Superior temporal gyrus (tissue), 1 donor: Measurements from ENCODE around the gene RNF207.

Source experiments
- DNase-seq: peaks from one replicate; pipeline ENCODE4 v3.0.0-alpha.2; 2016; ENCODE audit errors: extremely low spot score

Gene RNF207

GRCh38 chr1:6269720-6270400 lies 63.9 kb downstream of the RNF207 start:
- DNase-seq: no peak

DNA sequence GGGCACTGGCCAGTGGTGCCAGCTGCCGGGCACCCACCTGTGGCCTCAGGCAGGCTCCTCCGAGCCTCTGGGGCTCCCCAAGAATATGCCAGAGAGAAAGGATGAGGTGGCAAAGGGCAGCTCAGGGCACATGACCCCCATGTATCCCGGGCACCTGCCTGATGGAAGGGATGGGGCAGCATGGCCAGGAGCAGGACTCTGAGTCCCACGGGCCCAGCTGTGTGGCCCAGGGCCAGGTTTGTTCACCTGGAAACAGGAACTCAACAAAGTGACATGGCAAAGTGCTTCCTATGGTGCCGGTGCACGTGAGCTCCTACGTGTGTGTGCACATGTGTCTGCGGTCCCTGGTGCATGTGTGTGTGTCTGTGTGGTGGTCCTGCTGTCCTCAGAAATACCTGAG lies 64.5 kb downstream of the RNF207 start:
- no peak for DNase-seq
